Measurements from ENCODE around the gene VPS13C.

Gene VPS13C

DNA sequence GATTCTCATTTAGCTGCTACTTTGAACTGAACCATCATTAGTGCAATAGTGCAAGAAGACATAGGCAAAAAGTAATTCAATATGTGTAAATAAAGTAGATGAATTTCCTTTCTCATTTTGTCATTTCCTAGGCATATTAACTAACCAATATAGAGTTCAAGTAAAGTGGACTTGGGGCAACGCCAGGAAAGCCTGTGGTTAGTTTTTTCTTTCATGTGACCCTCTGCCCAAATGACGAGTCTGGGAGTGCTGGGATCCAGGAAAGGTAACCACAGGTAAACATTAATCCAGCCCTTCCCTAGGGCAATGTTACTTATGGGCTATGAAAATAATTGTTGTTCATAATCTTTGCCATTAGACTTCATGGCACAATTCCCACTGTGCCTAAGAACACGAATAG is 181.0 kb downstream of the VPS13C start:
- Histone ChIP-seq H3K9me3 (ENCODE audit: insufficient read depth, low read depth, low read length) (no peaks in the 10 kb centered on the region), H3K27me3 (ENCODE audit: insufficient read depth, low read length, poor library complexity, severe bottlenecking) (no peaks in the 10 kb centered on the region), H3K4me1 (ENCODE audit: insufficient read depth, low read length, poor library complexity, severe bottlenecking) (no peaks in the 10 kb centered on the region), H3K9me2 (replicated peaks; ENCODE audit: low read depth, low read length) (no peaks in the 10 kb centered on the region), H2AFZ (ENCODE audit: low read length) (no peak overlapping the region), H4K20me1 (ENCODE audit: insufficient read depth, low read length, poor library complexity, severe bottlenecking) (no peaks in the 10 kb centered on the region), H3K4me3 (ENCODE audit: low read length, poor library complexity, severe bottlenecking) (no peak overlapping the region), H3K9ac (ENCODE audit: low read depth, low read length, poor library complexity, severe bottlenecking) (no peak overlapping the region), H3K4me2 (ENCODE audit: low read depth, low read length, poor library complexity, severe bottlenecking) (no peak overlapping the region), H3K79me2 (ENCODE audit: insufficient read depth, low read length) (no peaks in the 10 kb centered on the region), H3F3A (ENCODE audit: low read depth) (no peaks in the 10 kb centered on the region), H3K36me3 (ENCODE audit: insufficient read depth, low read length) (no peaks in the 10 kb centered on the region)
- TF ChIP-seq, protein P1, sequence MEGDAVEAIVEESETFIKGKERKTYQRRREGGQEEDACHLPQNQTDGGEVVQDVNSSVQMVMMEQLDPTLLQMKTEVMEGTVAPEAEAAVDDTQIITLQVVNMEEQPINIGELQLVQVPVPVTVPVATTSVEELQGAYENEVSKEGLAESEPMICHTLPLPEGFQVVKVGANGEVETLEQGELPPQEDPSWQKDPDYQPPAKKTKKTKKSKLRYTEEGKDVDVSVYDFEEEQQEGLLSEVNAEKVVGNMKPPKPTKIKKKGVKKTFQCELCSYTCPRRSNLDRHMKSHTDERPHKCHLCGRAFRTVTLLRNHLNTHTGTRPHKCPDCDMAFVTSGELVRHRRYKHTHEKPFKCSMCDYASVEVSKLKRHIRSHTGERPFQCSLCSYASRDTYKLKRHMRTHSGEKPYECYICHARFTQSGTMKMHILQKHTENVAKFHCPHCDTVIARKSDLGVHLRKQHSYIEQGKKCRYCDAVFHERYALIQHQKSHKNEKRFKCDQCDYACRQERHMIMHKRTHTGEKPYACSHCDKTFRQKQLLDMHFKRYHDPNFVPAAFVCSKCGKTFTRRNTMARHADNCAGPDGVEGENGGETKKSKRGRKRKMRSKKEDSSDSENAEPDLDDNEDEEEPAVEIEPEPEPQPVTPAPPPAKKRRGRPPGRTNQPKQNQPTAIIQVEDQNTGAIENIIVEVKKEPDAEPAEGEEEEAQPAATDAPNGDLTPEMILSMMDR (conservative IDR thresholded peaks at IDR 0.05; ENCODE audit: low read length), result no peak
- no peak for TF ChIP-seq EZH2phosphoT487 (IDR thresholded peaks at IDR 0.05; ENCODE audit: borderline replicate concordance)

DNA sequence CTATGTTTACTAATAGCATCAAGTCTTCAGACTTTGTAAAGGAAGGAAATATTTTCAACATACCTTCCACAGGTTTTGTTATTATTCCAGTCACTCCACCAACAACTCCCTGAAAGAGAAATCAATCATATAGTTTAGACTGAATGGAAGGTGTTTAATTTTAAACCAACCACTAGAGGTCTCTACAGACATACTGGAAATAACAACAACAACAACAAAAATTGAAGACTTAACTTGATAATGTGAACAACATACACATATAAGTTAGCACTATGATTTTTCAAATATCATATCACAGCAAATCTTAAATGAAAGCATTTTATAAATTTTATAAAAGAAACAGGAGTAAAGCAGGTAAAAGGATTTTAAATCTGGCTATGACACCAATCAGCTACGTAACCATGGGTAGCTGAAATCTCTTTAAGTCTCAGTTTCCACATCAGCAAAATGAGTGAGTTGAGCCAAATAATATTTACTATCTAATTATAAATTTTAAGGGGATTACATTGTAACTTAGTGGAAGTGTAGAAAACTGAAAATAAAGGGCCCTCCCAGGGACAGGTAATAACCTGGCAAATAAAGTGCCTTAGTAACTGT is 188.2 kb downstream of the VPS13C start:
- Histone ChIP-seq H3K27me3 (ENCODE audit: insufficient read depth, low read length, poor library complexity, severe bottlenecking) (no peaks in the 10 kb centered on the region), H3K4me1 (ENCODE audit: insufficient read depth, low read length, poor library complexity, severe bottlenecking) (no peaks in the 10 kb centered on the region), H3K9me3 (ENCODE audit: insufficient read depth, low read depth, low read length) (no peaks in the 10 kb centered on the region), H4K20me1 (ENCODE audit: insufficient read depth, low read length, poor library complexity, severe bottlenecking) (no peaks in the 10 kb centered on the region), H3K79me2 (ENCODE audit: insufficient read depth, low read length) (no peaks in the 10 kb centered on the region), H3K36me3 (ENCODE audit: insufficient read depth, low read length) (peaks cover 36% of the 10 kb centered on the region), H3F3A (ENCODE audit: low read depth) (no peaks in the 10 kb centered on the region), H2AFZ (ENCODE audit: low read length) (no peak overlapping the region), H3K9me2 (replicated peaks; ENCODE audit: low read depth, low read length) (no peaks in the 10 kb centered on the region), H3K4me2 (ENCODE audit: low read depth, low read length, poor library complexity, severe bottlenecking) (no peak overlapping the region), H3K9ac (ENCODE audit: low read depth, low read length, poor library complexity, severe bottlenecking) (no peak overlapping the region), H3K4me3 (ENCODE audit: low read length, poor library complexity, severe bottlenecking) (no peak overlapping the region)
- TF ChIP-seq EZH2phosphoT487 (IDR thresholded peaks at IDR 0.05; ENCODE audit: borderline replicate concordance), result no peak
- TF ChIP-seq, protein P1 (conservative IDR thresholded peaks at IDR 0.05; ENCODE audit: low read length), result peak; percentile 77

DNA sequence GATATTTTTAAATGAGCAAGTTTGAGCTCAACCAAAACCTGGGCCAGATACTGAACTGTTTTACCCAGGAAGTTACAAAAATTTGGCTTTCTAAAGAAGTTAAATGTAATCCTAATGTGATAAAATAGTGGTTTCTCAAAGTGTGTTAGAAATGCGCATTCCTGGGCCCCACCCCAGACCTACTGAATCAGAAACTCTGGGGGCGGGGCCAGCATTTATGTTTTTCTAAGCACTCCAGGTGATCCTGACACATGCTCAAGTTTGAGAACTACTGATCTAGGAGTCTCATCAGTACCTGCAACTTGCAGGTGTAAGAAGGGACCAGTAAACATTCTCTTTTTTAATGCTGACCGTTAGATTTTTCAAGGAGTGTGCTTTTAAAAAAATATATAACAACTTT is 190.6 kb downstream of the VPS13C start:
- H2AFZ ChIP-seq (ENCODE audit: low read length), result no peak overlapping the region
- no peaks in the 10 kb centered on the region for H4K20me1 ChIP-seq (ENCODE audit: insufficient read depth, low read length, poor library complexity, severe bottlenecking)
- no peaks in the 10 kb centered on the region for H3F3A ChIP-seq (ENCODE audit: low read depth)
- H3K9me3 ChIP-seq (ENCODE audit: insufficient read depth, low read depth, low read length), result no peaks in the 10 kb centered on the region
- TF ChIP-seq, protein P1 (conservative IDR thresholded peaks at IDR 0.05; ENCODE audit: low read length), result no peak
- TF ChIP-seq EZH2phosphoT487 (IDR thresholded peaks at IDR 0.05; ENCODE audit: borderline replicate concordance), result no peak
- no peaks in the 10 kb centered on the region for H3K27me3 ChIP-seq (ENCODE audit: insufficient read depth, low read length, poor library complexity, severe bottlenecking)
- no peak overlapping the region for H3K9ac ChIP-seq (ENCODE audit: low read depth, low read length, poor library complexity, severe bottlenecking)
- no peaks in the 10 kb centered on the region for H3K9me2 ChIP-seq (replicated peaks; ENCODE audit: low read depth, low read length)
- H3K36me3 ChIP-seq (ENCODE audit: insufficient read depth, low read length), result peaks cover 36% of the 10 kb centered on the region
- no peak overlapping the region for H3K4me3 ChIP-seq (ENCODE audit: low read length, poor library complexity, severe bottlenecking)
- H3K4me2 ChIP-seq (ENCODE audit: low read depth, low read length, poor library complexity, severe bottlenecking), result no peak overlapping the region
- H3K4me1 ChIP-seq (ENCODE audit: insufficient read depth, low read length, poor library complexity, severe bottlenecking), result no peaks in the 10 kb centered on the region
- no peaks in the 10 kb centered on the region for H3K79me2 ChIP-seq (ENCODE audit: insufficient read depth, low read length)
